ENCODE data around the gene ENTPD1.
"Not testable (repeated sequence)": the region's sequence is repeated elsewhere in the genome, so short reads cannot be mapped to it uniquely, and the experiment has no call there.

ENTPD1 gene

DNA sequence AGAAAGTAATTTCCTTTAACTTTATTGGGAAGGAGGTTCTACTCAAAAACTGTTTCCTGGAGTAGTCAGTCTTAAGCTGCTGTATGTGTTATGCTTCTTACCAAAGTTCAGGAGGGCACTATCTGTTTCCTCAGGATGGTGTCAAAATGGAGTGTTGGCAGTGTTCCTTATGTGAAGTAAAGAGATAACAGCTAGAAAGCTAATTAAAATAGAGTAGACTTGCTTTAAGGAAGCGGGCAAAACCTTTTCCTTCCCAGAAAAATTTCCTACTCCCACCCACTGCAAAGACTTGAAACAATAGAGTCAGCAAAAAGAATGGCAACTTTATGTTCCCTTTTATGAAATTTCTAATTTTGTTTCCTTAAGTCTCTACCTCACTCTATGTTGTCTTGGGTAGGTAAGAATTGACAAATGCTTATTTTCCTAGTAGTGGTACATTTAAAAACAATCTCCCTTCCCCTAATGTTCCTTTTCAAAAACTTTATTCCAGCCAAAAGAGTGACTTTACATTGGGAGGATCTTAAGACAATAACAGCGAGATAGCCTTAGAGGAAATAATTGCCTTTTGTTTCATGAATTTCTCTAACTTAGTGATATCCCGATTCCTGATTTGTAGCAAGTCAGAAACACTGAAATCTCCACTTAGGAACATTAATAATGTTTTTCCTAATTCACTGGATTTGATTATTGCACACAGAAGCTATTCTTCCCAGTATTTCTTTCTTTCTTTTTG lies 26.5 kb upstream of the ENTPD1 start:
- Histone ChIP-seq H4K20me1 (no peaks in the 10 kb centered on the region), H3K27me3 (no peaks in the 10 kb centered on the region), H3K9me3 (replicated peaks in 1 of 11) (peaks cover 35 to 42% (median 39%) of the 10 kb centered on the region in 11 experiments), H3K4me1 (peaks cover 0 to 34% (median 2%) of the 10 kb centered on the region in 10 experiments; a peak in 9 of 20 replicates), H3K4me2 (peak overlapping the region in 4 of 11 experiments; percentile 39 to 90 (median 82); a peak in 8 of 22 replicates), H3K4me3 (no peak overlapping the region), H3K9ac (peak overlapping the region in 2 of 11 experiments; percentile 13 to 22; a peak in 2 of 22 replicates), H3K36me3 (peaks cover 0 to 5% (median 0%) of the 10 kb centered on the region in 11 experiments; a peak in 1 of 22 replicates), H3K27ac (peak overlapping the region in 3 of 11 experiments; percentile 36 to 65 (median 47); a peak in 5 of 22 replicates)
- TF ChIP-seq Cebpa-rat (IDR thresholded peaks at IDR 0.05): no peak

DNA sequence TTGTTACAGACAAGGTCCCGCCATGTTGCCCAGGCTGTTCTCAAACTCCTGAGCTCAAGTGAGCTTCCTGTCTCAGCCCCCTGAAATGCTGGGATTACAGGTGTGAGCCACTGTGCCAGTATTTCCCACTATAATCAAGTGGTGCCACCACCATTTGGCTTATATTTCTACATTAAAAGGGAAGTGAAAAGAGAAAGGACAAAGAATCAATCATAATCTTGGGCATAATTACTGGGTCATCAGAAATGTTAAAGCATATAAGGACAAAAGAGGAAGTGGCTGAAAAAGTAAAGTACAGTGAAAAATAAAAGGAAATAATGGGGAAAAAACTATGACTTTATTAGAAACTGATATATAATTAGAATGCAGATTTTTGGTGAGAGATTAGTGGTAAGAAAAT lies 25.7 kb upstream of the ENTPD1 start:
- H3K27ac ChIP-seq: peak overlapping the region in 3 of 11 experiments; percentile 36 to 65 (median 47); a peak in 5 of 22 replicates
- H3K4me1 ChIP-seq: peaks cover 0 to 34% (median 2%) of the 10 kb centered on the region in 10 experiments; a peak in 9 of 20 replicates
- H3K36me3 ChIP-seq: peaks cover 0 to 5% (median 0%) of the 10 kb centered on the region in 11 experiments; a peak in 1 of 22 replicates
- no peaks in the 10 kb centered on the region for H3K27me3 ChIP-seq
- peak overlapping the region in 1 of 11 experiments; percentile 22; a peak in 1 of 22 replicates for H3K9ac ChIP-seq
- peak overlapping the region in 4 of 11 experiments; percentile 39 to 90 (median 82); a peak in 8 of 22 replicates for H3K4me2 ChIP-seq
- no peaks in the 10 kb centered on the region for H4K20me1 ChIP-seq
- no peak for TF ChIP-seq Cebpa-rat (IDR thresholded peaks at IDR 0.05)
- H3K9me3 ChIP-seq (replicated peaks in 1 of 11): peaks cover 38 to 47% (median 44%) of the 10 kb centered on the region in 11 experiments
- H3K4me3 ChIP-seq: no peak overlapping the region

DNA sequence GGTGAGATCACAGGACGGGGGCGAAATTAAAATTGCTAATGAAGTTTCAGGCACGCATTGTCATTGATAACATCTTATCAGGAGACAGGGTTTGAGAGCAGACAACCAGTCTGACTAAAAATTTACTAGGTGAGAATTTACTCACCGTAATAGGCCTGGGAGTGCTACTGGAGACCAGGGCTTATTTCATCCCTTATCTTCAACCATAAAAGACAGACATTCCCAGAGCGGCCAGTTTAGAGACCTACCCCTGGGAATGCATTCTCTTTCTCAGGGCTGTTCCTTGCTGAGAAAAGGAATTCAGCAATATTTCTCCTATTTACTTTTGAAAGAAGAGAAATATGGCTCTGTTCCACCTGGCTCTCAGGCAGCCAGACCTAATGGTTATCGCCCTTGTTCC lies 23.1 kb upstream of the ENTPD1 start:
- not testable (repeated sequence) for H3K27me3 ChIP-seq, H4K20me1 ChIP-seq, H3K36me3 ChIP-seq, H3K4me3 ChIP-seq, H3K27ac ChIP-seq, H3K4me2 ChIP-seq, H3K9ac ChIP-seq
- Histone ChIP-seq H3K9me3 (replicated peaks in 1 of 11) (peaks cover 42 to 57% (median 50%) of the 10 kb centered on the region in 11 experiments), H3K4me1 (peaks cover 0 to 34% (median 2%) of the 10 kb centered on the region in 10 experiments; a peak in 9 of 20 replicates)

DNA sequence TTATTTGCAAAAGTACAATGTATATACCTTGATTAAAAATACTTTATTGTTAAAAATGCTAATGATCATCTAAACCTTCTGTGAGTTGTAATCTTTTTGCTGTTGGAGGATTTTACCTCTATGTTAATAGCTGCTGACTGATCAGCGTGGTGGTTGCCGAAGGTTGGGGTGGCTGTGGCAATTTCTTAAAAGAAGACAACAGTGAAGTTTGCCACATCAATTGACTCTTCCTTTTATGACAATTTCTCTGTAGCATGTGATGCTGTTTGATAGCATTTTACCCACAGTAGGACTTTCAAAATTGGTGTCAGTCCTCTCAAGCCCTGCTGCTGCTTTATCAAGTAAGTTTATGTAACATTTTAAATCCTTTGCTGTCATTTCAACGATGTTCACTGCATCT lies 16.9 kb upstream of the ENTPD1 start:
- Histone ChIP-seq H3K27ac (no peak overlapping the region), H3K27me3 (no peaks in the 10 kb centered on the region), H3K4me3 (no peak overlapping the region), H3K36me3 (no peaks in the 10 kb centered on the region), H3K4me2 (no peak overlapping the region), H3K9me3 (replicated peaks in 1 of 11) (peaks cover 20 to 39% (median 25%) of the 10 kb centered on the region in 11 experiments), H4K20me1 (no peaks in the 10 kb centered on the region), H3K4me1 (peaks cover 13 to 25% (median 15%) of the 10 kb centered on the region in 10 experiments), H3K9ac (no peak overlapping the region)
- no peak for TF ChIP-seq Cebpa-rat (IDR thresholded peaks at IDR 0.05)

DNA sequence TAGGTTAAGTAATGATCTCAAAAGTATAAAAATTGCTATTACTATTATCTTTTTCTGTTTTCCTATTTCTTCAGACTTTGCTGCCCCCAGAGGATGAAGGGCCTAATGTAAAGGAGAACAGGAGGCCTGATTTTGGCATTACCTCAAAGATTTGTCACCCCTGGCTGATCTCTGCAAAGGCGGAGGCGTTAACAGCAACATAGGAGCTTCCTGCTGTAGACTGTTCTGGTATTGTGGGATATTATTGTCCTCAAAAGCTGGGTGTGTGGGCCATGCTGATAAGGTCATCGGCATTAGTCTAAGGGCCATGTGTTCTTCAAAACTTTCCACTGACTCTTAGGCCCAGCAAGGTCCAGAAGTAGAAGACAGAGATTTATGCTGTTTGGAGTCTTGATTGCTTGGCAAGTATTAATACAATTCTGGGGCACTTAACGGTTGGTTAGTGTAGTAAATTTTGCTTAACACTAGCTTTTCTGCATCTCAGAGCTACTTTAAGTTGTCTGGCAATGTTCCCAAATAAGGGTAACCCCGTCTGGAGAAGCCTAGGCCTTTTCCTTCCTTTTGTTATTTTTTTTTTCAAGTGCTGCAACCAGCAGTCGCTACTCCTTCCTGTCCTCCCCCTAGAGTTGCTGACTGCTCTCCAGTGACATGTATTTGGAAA lies 14.0 kb upstream of the ENTPD1 start:
- peak overlapping the region; percentile 28 to 77 (median 68); a peak in 21 of 22 replicates for H3K27ac ChIP-seq
- peaks cover 7 to 44% (median 22%) of the 10 kb centered on the region in 11 experiments; a peak in 21 of 22 replicates for H3K9me3 ChIP-seq (replicated peaks in 1 of 11)
- peaks cover 13 to 31% (median 21%) of the 10 kb centered on the region in 10 experiments for H3K4me1 ChIP-seq
- peak overlapping the region; percentile 39 to 71 (median 52) for H3K4me2 ChIP-seq
- no peaks in the 10 kb centered on the region for H3K27me3 ChIP-seq
- no peak for TF ChIP-seq Cebpa-rat (IDR thresholded peaks at IDR 0.05)
- peak overlapping the region in 8 of 11 experiments; percentile 11 to 55 (median 47); a peak in 11 of 22 replicates for H3K9ac ChIP-seq
- no peaks in the 10 kb centered on the region for H4K20me1 ChIP-seq
- H3K36me3 ChIP-seq: no peaks in the 10 kb centered on the region
- H3K4me3 ChIP-seq: no peak overlapping the region

DNA sequence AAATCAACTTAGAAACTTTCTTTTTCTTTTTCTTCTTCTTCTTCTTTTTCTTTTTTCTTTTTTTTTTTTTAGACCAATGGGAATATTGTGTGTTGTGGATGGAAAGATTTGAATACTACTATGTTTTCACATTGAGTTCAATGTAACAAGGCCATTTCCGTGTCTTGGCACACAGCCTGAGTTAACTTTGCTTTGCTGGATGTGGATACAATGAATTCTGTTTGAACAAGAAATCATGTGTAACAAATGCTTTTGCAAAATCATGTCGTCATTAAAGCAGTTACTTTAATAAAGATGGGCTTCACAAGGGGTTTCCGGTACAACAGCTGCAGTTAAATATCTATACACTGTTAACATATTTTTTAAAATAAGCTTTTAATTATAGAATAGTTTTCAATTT lies 13.5 kb upstream of the ENTPD1 start:
- Histone ChIP-seq H3K27ac (peak overlapping the region; percentile 28 to 77 (median 68); a peak in 18 of 22 replicates), H3K4me2 (peak overlapping the region; percentile 39 to 71 (median 52); a peak in 21 of 22 replicates), H3K9me3 (replicated peaks in 1 of 11) (peaks cover 7 to 50% (median 22%) of the 10 kb centered on the region in 11 experiments; a peak in 21 of 22 replicates), H3K36me3 (no peaks in the 10 kb centered on the region), H3K27me3 (no peaks in the 10 kb centered on the region), H3K9ac (peak overlapping the region in 3 of 11 experiments; percentile 44 to 55 (median 50); a peak in 6 of 22 replicates), H4K20me1 (no peaks in the 10 kb centered on the region), H3K4me1 (peaks cover 13 to 31% (median 22%) of the 10 kb centered on the region in 10 experiments), H3K4me3 (no peak overlapping the region)
- TF ChIP-seq Cebpa-rat (IDR thresholded peaks at IDR 0.05): no peak

DNA sequence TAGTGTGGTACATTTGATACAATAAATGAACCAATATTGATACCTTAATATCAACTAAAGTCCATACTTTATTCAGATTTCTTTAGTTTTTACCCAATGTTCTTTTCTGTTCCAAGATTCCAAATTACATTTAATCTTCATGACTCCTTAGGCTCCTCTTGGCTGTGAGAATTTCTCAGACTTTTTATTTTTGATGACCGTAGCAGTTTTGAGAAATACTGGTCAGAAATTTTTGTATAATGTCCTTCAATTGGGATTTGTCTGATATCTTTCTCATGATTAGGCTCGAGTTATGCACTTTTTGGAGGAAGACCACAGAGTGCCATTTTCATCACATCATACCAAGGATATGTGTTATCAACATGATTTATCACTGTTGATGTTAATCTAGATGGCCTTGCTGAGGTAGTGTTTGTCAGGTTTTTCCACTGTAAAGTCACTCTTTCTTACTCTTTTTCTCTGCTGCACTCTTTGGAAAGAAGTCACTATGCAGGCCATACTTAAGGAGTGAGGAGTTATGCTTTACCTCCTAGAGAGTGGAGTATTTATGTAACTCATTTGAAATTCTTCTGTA lies 12.9 kb upstream of the ENTPD1 start:
- H3K4me3 ChIP-seq: no peak overlapping the region
- H3K4me1 ChIP-seq: peaks cover 13 to 31% (median 24%) of the 10 kb centered on the region in 10 experiments
- H3K9ac ChIP-seq: no peak overlapping the region
- no peaks in the 10 kb centered on the region for H4K20me1 ChIP-seq
- peak overlapping the region in 2 of 11 experiments; percentile 40 to 68; a peak in 1 of 22 replicates for H3K27ac ChIP-seq
- H3K9me3 ChIP-seq (replicated peaks in 1 of 11): peaks cover 7 to 55% (median 25%) of the 10 kb centered on the region in 11 experiments; a peak in 21 of 22 replicates
- H3K36me3 ChIP-seq: no peaks in the 10 kb centered on the region
- TF ChIP-seq Cebpa-rat (IDR thresholded peaks at IDR 0.05): no peak
- no peaks in the 10 kb centered on the region for H3K27me3 ChIP-seq
- peak overlapping the region in 3 of 11 experiments; percentile 60 to 68 (median 65); a peak in 5 of 22 replicates for H3K4me2 ChIP-seq

DNA sequence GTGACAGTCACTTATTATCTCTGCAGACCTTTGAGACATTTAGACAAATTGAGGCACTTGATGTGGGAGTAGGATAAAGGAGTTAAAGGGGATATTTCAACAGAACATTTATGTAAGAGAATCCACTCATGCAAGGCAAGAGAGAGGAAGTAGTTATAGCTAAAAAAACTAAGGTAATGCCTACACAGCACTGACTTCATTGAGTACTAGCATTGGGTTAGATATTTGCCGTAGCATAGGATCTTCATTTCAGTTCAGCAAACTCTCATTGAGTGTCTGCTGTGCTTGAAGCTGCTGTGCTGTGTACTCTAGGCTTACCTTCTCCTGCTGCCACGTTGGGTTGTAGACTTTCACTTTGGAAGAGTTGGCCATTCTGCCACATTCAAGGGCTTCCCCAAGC lies 10.5 kb upstream of the ENTPD1 start:
- H3K9me3 ChIP-seq (replicated peaks in 1 of 11): peaks cover under 1 to 48% (median 18%) of the 10 kb centered on the region in 11 experiments; a peak in 20 of 22 replicates
- H4K20me1 ChIP-seq: no peaks in the 10 kb centered on the region
- H3K36me3 ChIP-seq: no peaks in the 10 kb centered on the region
- no peak for TF ChIP-seq Cebpa-rat (IDR thresholded peaks at IDR 0.05)
- H3K27me3 ChIP-seq: no peaks in the 10 kb centered on the region
- no peak overlapping the region for H3K9ac ChIP-seq
- no peak overlapping the region for H3K4me3 ChIP-seq
- H3K27ac ChIP-seq: peak overlapping the region in 2 of 11 experiments; percentile 3 to 40; a peak in 3 of 22 replicates
- H3K4me2 ChIP-seq: peak overlapping the region in 7 of 11 experiments; percentile 4 to 53 (median 32); a peak in 9 of 22 replicates
- H3K4me1 ChIP-seq: peaks cover 13 to 31% (median 24%) of the 10 kb centered on the region in 10 experiments
